Astrocyte of the hippocampus (primary cell): Measurements from ENCODE around the gene FCMR.

Source experiments
- DNase-seq: peaks from one replicate; pipeline ENCODE4 v3.0.0; 2011; ENCODE audit warnings: low read depth, low spot score

FCMR gene

DNA sequence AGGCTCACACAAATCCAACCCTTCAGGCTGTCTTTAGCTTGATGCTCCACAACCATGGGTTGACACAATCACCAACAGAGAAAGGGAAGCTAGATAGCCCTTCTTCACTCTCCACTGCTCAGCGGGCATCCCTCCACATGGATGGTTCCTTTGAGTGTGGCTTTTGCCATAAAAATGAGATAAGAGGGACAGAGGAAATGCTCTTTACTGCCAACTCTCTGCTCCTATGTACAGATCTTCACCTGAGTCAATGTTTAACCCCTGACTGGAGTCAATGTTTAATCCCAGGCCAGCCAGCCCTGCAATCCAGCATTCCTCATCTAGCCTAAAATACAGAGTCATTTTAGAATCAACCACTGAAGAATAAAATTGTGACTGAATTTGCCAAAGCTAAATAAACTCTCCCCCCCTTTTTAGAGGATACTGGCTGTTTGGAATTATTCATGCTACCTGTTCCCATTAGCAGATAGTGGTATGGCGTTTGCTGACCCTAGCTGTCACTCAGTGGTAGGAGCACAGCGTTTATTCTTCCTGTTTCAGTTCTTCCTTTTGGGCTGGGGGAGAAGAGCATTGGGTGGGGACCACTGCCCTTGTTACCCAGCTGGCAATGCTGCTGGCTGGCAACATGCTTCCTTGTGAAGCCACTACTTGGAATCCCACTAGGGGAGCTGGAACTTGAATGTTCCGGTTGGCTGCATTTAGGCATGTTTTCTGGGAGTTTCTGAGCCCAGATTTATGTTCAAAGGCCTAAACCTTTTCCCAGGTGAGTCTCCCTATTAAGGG, 29.8 kb upstream of the FCMR start:
- no peak for DNase-seq

DNA sequence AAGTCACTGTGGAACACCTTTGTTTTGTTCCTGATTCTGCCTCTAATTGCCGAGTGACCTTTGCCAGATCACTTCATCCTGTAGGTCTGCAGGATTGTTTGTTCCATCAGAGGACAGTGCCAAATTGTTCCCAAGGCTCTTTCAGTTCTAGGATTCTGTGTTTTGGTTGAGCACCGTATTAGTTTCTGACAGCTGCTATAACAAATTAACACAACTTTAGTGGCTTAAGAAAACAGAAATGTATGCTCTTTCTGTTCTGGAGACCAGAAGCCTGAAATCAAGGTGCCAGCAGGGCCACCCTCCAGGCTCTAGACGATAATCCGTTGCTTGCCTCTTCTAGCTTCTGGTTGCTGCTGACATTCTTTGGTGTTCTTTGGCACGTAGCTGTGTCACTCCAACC, 27.9 kb upstream of the FCMR start:
- DNase-seq = no peak

DNA sequence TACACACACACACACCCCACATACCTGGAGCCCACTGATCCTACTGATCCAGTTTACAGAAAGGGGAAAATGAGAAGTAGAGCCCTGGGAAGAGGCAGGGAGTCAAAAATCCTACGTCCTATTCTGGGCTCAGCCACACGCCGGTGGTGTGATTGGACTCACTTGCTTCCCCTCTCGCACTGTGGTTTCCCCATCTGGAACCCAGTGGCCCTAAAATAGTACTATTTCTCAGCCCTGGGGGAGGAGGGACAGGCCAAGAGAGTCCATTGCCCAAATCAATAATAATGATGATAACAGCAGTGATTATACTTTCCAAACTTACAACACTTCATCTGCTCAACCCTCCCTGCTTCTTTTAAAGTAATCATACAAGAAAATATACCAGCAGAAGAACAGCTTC, 27.5 kb upstream of the FCMR start:
- DNase-seq = no peak

DNA sequence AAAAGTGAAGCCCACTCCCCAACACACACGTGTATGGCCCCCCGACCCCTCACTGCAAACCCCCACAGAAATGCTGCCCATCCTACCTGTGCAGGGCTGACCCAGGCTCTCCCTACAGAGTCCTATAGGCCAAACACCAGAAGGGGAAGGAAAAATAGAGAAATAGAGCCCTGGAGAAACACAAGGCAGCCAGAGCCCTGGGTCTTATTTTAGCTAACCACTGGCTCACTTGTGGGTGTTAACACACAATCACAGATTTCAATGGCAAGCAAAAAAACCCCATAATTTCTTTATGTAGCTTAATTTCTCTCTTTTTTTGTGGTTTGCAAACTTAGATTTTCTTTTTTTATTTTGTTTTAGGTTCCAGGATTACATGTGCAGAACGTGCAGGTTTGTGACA, 25.5 kb upstream of the FCMR start:
- DNase-seq = no peak

DNA sequence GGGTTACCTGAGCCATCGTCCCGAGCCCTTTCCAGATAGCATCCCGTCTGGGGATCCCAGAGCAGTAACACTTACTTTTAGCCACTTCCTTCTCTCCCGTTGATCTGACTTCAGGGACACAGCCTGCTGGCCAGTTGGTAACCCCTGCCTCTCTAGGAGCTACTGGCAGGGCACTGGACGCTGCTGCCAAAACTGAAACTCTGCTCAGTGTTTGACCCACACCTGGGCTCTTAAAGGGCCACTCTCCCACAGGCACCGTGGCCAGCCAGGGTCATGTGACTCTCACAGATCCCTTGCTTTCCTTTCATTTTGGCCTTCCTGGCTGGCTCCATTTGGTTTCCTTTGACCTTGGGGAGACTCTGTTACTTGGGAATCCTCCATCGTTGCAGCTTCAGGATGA, 24.5 kb upstream of the FCMR start, which contains the start of gene PIGR:
Gene PIGR, minus strand, starts transcription at position 206 of the 400 bp plus-strand sequence. CDS start 5,935 bp downstream, outside the sequence.
- DNase-seq = no peak

DNA sequence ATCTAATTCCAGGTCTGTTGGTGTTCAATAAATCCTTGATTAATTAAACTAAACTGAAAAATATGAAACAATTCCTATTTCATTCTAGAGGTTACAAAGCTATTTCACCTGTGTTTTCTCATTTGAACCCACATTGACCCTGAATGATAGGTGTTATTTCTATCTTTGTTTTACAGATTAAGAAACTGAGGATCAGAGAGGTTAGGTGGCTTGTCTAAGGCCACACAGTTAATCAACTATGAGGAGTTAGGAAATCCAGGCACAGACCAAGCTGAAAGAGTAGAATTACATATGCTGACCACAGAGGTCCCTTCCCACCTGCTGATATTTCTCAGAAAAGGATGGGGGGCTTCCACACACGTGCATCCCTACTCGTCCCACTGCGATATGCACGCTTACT, 24.0 kb upstream of the FCMR start:
- DNase-seq = no peak

DNA sequence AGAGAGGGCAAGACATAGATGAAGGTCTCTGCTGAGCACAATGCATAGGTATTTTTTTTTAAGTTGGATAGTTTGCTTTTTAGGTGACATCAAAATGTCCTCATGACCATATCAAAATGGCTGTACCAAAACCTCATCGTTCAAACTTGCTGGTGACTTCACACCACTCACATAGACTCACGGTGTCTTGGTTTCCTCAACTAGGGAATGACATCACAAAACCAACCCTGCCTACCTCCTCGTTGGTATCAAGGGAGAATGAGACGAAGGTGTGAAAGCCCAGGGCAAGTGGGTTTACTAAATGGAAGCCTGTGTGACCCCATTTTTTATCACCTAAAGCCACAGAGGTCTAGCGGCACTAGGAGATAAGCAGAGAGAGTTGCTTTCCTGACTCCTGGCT, 23.0 kb upstream of the FCMR start:
- no peak for DNase-seq

DNA sequence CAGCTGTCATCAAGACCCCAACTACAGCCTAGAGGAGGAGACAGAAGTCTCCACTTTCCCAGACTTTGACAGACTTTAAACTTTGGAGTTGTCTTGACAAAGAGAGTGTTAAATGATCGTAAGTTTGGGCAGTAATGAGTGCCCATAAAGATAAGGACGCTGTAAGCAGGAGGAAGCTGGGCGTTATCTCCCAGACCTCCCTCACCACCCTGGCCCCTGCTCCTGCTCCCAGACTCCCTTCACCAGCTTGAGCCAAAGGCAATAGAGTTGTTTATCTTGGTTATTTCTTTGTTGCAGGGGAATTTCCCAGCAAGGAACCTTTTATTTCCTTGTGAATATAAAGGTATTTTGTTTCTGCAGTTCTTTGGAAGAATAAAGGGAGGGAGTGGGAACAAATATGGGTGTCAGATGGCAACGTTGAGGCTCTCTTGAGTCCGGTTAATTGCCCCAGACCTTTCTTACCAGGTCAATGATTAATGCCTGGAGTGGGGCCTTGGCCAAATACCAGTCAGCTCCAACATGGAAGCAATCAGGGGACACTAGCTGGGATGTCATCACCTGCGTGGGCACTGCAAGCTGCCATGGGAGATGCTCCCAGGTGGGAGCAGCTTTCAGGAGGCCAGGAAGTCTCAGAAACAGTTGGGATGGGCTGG, 20.2 kb upstream of the FCMR start:
- no peak for DNase-seq

DNA sequence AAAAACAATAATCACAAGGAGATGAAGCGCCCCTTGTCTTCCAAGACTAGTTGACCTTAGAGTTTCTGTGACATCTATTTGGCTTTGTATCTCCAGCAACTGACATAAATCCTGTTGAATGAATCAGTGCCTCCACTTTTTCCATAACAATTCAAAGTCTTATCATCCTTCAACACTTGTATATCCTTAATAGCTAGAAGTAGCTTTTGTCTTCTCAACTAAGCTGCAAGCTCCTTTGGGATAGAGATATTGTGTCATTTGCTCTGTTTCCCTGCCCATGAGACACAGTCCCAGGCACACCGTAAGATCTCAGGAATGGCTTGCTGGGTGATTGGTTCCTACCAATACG, 18.8 kb upstream of the FCMR start:
- DNase-seq = no peak

DNA sequence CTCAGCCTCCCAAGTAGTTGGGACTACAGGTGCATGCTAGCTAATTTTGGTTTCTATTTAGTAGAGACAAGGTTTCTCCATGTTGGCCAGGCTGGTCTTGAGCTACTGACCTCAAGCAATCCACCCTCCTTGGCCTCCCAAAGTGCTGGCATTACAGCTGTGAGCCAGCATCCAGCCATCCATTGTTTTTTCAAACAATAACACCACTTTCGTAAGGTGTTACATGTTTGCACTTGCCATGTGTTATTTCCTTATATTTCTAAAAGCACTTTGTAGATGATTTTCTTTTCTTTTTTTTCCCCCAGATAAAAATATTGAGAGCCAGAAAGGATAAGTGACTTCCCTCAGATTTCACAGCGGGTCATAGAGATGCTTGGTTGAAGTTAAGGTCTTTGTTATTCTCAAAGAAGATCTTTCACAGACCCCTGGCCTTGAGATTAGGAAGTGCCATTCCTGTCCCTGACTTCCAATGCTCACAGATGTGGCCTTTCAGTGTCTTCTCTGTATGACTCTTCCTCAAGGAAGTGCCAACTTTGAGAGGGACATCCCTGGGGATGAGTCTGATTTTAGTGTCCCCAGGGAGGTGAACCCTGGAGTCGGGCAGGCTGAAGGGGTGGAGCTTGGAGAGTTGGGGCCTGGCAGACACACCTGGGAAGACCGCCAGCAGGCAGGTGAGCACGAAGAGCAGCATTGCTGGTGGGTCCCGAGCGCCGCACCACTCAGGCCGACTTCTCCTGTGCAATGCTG, 18.3 kb upstream of the FCMR start:
- DNase-seq = no peak

DNA sequence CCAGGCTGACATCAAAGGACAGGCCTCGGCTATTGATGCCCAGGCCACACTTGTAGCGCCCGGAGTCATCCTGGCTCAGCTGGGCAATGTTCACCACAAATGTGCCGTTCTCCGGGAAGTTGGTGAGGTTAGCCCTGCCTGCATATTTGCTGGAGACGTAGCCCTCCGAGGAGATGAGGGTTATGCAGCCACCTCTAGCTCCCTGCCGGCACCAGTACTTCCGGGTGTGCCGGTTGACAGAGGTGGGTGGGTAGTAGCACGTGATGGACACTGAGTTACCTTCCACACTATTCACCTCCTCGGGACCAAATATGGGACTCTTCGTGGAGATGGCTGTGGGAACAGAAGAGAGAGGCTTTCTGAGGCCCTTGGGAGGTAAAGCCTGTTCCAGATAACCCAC, 17.4 kb upstream of the FCMR start:
- DNase-seq = no peak

DNA sequence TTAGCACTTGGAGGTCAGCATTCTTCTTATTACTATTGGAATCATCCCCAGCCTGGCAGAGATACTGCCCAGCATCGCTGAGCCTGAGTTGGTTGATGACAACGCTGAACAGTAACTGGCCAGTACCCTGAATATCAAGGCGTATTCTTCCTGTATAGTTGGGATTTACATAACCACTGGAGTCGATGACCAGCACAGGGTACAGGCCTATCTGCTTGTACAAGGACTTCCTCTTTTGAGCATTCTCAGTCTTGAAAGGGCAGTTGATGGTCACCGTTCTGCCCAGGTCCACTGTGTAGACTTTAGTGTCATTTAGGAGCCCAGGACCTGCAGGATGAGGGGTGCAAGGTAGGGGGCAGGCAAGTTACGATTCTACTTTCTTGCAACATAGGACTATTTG, 15.7 kb upstream of the FCMR start:
- DNase-seq = no peak

DNA sequence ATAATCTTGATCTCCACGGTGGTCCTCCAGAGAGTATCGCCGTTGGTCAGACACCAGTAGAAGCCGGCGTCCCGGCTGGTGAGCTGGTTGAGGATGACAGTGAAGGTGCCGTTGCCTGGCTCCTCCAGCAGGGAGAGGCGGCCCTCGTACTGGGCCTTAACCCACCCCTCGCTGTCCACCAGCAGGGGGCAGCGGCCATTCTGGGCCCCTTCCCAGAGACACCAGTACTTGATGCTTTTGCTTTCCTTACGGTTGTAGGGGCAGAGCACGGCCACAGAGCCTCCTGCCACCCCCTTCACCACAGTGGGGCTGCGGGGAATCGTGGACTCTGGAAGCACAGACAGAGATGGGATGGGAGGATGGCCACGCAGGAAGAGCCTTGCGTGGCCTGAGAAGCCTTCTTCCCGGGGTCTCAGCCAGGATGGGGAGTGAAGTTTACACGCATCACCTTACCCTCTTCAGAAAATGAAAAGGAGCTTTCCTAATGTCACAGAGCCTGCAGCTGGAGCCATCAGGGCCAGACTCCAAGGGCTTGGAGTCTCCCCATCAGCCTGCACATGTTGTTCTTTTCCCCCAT, 13.8 kb upstream of the FCMR start:
- DNase-seq = no peak

DNA sequence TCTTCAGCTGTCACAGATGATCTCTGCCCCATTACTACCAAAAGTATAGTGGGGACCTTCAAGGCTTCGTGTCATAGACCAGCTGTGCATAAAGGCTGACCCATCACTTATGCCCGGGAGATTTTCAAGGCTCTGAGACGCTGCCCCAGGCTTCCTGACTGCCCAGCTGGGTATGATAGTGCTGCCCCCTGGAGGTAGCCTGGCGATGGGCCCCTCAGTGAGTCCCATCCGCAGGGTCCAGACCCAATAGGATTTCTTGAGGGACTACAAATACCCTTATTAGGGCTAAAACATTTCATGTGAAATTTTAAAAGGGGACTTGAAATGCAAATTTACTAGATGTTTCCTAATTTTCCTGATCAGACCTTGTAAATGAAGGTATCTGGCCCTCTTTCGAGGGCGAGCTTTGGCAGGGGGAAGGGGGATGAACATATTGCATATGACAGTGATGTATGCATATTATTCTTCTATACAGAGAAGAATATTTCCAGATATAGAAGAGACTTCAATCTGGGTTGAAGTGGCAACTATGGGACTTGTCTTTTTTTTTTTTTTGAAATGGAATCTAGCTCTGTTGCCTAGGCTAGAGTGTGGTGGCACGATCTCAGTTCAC, 11.7 kb upstream of the FCMR start:
- DNase-seq = no peak

DNA sequence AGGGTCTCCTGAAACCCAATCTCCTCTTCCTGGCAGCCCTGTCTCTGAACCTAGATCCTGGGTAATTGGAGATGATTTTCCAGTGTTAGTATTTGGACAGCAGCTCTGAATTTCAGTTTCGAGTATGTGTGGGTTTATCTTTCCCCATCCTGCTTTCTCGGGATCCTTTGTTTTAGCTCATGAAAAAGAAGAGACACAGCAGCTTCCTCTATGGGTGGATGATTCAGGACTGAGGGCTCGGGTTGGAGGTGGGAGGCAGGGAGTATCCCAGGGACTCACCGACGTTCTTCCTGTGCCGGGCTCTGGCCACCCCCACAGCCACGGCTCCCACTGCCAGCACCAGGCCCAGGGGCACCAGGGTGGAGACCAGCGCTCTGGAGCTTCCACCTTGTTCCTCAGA, 10.4 kb upstream of the FCMR start:
- no peak for DNase-seq

DNA sequence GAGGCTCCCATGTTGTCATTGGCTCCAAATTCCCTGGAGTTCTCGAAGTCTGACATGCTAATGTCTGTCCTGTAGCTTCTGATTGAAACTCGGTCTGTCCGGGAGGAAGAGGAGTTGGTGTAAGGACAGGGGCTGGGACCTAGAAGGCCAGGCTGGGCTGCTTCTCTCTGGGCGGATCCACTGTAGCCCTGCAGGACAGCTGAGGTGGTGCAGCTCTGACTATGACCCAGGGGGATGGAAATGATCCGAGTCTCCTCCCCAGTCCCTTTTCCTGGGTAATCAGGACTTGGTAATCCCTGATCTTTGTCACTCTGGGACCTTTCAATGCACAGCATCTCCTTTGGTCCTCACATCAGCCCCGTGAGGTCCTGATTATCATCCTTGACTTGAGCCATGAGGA, 10.0 kb upstream of the FCMR start:
- DNase-seq = no peak

DNA sequence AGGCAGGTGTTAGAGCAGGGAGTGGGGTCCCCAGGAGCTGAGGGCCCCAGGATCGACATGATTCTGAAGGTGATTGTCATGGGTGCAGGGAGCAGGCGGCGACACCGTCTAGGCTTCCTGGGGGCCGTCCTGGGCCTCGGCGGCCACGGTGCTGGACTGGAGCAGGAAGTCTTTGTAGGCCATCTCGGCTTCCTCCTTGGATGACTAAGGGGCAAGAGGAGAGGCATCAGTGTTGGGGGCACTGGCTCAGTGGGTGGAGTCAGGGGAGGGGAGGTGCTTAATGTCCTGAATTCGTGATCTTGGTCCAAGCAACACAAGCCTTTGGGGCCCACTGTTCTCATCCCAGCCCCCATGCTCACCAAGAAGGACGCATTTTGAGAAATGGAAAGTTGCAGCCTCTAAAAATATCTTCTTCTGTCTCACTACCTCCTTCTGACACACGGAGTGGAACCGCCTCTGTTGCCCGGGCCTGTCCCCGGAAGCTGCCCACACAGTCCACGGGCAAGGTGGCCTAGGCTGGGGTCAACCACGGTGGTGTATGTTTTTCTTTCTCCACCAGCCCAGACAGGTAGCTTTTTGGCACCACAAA, 8.6 kb upstream of the FCMR start:
- DNase-seq = no peak

DNA sequence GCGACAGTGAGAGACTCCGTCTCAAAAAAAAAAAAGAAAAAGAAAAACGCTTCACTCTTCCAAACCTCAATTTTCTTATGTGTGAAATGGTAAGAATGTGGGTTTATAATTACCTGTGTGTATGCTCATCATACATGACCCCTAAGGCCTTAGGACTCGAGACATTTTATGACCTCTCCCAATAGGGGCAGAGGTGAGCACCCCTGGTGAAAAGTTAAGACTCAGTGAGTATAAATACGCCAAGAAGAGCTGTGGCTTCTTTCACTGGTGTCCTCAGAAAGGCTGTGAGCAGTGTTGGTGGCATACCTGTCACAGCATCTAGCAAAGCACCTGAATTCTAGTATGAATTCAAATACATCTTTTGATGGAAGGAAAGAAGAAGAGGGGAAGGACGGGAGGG, 7.8 kb upstream of the FCMR start:
- DNase-seq = no peak

DNA sequence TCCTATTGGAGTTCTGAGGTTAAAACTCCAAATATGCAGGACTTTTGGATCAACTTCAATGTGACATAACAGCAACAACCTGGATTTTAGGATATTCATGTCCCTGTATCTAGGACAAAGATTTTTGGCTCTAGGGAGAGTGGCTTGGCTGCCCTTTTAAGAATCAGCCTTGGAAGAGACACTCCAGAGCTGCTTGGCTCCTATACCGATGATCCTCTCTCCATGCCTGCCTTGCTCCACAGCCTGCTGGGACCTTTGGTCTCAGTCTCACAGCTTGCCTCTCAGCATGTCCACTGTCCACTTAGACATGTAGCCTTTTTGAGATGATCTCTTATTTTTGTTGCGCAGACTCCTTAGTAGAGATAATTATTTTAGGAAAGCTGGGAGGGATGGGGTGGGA, 4.5 kb upstream of the FCMR start:
- DNase-seq = no peak

DNA sequence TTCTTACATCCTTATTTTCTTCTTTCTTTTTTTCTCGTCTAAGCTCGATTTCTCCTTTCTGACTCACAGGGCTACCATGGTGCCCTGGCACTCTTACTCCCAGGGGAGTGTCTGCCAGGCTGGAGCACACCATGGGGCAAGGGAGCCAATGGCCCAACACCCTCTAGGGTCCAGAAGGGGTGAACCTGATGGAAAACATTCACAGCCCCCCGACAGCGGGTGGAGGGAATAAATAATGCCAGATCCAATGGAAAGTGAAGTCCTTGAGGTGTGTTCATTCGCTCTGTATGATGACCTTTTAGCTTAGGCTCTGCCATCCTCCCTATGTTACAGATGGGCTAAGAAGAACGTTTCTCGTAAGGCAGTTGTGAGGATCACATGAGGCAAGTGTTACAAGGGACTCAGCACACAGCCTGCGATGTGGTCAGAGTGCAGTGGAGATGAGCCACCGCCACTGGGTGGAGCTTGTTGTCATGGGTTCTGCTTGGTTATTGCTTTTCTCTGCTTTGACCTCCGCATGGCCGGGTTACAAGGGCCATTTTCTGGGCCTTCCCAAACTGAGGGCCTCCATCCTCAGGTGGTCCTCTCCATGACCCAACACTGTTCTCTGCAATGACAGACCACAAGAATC, 3.5 kb upstream of the FCMR start:
- DNase-seq = no peak

DNA sequence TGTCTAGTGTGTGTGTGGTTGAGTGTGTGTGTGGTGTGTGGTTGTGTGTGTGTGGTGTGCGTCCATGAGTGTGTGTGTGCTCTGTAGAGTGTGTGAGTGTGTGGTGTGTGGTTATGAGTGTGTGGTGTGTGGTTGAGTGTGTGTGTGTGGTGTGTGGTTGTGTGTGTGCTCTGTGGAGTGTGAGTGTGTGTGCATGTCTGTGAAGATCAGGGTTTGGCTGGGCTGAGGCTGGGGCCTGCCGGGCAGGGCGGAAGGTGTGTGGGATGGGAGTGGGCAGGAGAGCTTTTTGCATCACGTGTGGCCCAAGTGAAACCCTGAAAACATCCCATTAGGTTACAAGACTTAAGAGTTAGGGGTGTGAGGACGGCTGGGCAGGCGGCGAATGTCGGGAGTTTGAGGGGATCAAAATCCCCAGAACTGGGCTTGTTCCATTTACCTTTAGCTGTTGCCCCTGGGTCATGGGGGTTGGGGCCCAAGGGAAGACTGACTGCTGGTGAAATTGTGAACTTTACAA, 2.9 kb upstream of the FCMR start:
- DNase-seq = no peak
